ENCODE measurements around the gene CPZ. TPM values are rescaled to one million over a fixed set of nuclear protein-coding genes. Genes with fewer than 3 reads are reported as not detected.

CPZ gene
- total RNA-seq, 4 donors from 2014 or later: 0.42 to 2.7 (median 2.2) TPM

DNA sequence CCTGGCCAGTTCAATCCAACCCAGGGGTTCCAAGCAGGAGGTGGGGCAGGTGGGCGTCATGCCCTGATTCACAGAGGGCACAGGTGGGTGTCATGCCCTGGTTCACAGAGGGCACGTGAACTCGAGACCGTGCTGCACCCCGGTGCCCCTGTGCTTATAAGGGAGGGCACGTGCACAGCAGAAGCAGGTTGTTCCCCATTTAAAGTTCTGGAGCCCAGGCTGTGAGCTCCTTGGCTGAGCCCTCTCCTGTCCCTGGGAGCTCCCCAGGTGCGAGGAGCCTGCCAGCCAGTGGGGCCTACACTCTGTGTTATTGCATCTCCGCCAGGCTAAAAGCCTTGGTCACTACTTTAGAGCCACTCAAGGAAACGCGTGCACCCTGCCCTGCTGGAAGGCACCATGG lies 3.2 kb upstream of the CPZ start:
- WGBS: 78% methylated on average over 7 of the region's 10 CpGs
- Histone ChIP-seq H3K27ac (replicated peaks in 1 of 4) (no peak overlapping the region), H3K4me3 (no peak overlapping the region), H3K27me3 (peaks cover 0 to 97% (median 16%) of the 10 kb centered on the region in 4 donors), H3K36me3 (no peaks in the 10 kb centered on the region), H3K9me3 (no peaks in the 10 kb centered on the region), H3K4me1 (peaks cover 5 to 22% (median 20%) of the 10 kb centered on the region in 4 donors)
- intact Hi-C loops (cut with DNase I): no loop called here
- TF ChIP-seq POLR2AphosphoS5 (IDR thresholded peaks at IDR 0.05): no peak
- TF ChIP-seq EP300 (IDR thresholded peaks at IDR 0.05): no peak
- TF ChIP-seq POLR2A (IDR thresholded peaks at IDR 0.05; ENCODE audit: low read depth): no peak
- TF ChIP-seq, protein P1, sequence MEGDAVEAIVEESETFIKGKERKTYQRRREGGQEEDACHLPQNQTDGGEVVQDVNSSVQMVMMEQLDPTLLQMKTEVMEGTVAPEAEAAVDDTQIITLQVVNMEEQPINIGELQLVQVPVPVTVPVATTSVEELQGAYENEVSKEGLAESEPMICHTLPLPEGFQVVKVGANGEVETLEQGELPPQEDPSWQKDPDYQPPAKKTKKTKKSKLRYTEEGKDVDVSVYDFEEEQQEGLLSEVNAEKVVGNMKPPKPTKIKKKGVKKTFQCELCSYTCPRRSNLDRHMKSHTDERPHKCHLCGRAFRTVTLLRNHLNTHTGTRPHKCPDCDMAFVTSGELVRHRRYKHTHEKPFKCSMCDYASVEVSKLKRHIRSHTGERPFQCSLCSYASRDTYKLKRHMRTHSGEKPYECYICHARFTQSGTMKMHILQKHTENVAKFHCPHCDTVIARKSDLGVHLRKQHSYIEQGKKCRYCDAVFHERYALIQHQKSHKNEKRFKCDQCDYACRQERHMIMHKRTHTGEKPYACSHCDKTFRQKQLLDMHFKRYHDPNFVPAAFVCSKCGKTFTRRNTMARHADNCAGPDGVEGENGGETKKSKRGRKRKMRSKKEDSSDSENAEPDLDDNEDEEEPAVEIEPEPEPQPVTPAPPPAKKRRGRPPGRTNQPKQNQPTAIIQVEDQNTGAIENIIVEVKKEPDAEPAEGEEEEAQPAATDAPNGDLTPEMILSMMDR (IDR thresholded peaks at IDR 0.05): no peak
- DNase-seq (ENCODE audit: extremely low spot score): no peak

DNA sequence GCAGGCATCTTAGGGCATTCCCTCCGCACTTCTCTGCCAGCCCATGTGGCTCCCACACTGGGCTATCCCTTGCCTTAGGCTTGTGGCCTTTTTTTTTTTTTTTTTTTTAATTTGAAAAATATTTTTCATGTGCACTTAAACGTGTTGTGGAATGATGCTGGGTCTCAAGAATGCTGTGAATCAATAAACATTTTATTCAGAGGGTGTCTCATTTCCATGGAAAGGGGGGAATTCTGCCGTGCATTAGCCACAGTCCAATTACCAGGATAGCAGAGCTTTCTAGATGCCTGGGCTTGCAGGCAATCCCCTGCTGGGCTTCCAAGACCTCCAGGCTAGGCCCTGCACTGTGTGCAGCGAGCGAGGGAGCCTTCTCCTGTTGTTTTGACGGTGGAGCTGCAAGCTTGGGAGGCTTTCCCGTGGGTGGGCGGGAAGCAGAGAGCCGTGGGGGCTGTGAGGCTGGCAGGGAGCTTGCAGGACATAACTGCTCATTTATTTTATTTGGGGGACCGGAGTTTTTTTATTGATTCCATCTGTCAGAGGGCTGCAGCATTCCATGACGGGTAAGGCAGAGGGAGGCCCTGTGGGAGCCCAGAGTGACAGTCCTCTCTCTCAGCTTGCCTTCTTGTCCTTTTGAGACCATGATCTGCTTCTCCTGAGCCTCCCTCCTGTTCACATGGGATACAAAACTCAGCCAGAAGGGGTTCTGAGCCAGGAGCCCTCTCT lies 2.6 kb upstream of the CPZ start:
- DNase-seq (ENCODE audit: extremely low spot score): no peak
- intact Hi-C loops (cut with DNase I): loop anchor here (5.0 to 10.0 kb wide), 3 partner anchors 55 to 348 kb away; no protein-coding TSS in a partner anchor
- no peak overlapping the region for H3K27ac ChIP-seq (replicated peaks in 1 of 4)
- peaks cover 5 to 22% (median 21%) of the 10 kb centered on the region in 4 donors for H3K4me1 ChIP-seq
- peaks cover 0 to 92% (median 16%) of the 10 kb centered on the region in 4 donors for H3K27me3 ChIP-seq
- TF ChIP-seq, protein P1 (IDR thresholded peaks at IDR 0.05): no peak
- TF ChIP-seq POLR2AphosphoS5 (IDR thresholded peaks at IDR 0.05) (no peak), EP300 (IDR thresholded peaks at IDR 0.05) (no peak), POLR2A (IDR thresholded peaks at IDR 0.05; ENCODE audit: low read depth) (no peak)
- H3K4me3 ChIP-seq: no peak overlapping the region
- H3K9me3 ChIP-seq: no peaks in the 10 kb centered on the region
- 40% methylated on average over 9 of the region's 11 CpGs for WGBS
- no peaks in the 10 kb centered on the region for H3K36me3 ChIP-seq

DNA sequence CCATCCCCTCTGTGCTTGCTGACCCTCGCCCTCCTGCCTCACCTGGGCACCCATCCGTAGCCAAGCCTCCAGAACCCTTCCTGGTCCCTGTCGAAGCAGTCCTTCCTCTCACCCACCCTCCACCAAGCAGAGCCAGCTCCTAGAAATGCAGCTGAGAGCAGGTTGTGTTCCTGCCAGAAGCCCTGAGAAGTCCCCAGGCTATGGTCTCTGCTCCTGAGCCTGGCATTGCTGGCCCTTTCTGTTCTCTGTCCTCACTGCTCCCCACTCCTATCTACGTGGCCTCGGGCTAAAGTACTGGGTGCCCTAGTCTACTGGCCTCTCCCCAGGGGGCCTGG lies 2.1 kb upstream of the CPZ start:
- TF ChIP-seq EP300 (IDR thresholded peaks at IDR 0.05): no peak
- no peak for TF ChIP-seq POLR2A (IDR thresholded peaks at IDR 0.05; ENCODE audit: low read depth)
- no peak for TF ChIP-seq POLR2AphosphoS5 (IDR thresholded peaks at IDR 0.05)
- TF ChIP-seq, protein P1 (IDR thresholded peaks at IDR 0.05): no peak
- Histone ChIP-seq H3K27ac (replicated peaks in 1 of 4) (no peak overlapping the region), H3K4me3 (no peak overlapping the region), H3K27me3 (peaks cover 0 to 90% (median 16%) of the 10 kb centered on the region in 4 donors), H3K36me3 (no peaks in the 10 kb centered on the region), H3K4me1 (peaks cover 5 to 22% (median 21%) of the 10 kb centered on the region in 4 donors), H3K9me3 (no peaks in the 10 kb centered on the region)
- intact Hi-C loops (cut with DNase I): loop anchor here (5.0 to 10.0 kb wide), 3 partner anchors 56 to 348 kb away; no protein-coding TSS in a partner anchor
- DNase-seq (ENCODE audit: extremely low spot score): no peak
- WGBS: 80% methylated on average over 5 of the region's 5 CpGs

DNA sequence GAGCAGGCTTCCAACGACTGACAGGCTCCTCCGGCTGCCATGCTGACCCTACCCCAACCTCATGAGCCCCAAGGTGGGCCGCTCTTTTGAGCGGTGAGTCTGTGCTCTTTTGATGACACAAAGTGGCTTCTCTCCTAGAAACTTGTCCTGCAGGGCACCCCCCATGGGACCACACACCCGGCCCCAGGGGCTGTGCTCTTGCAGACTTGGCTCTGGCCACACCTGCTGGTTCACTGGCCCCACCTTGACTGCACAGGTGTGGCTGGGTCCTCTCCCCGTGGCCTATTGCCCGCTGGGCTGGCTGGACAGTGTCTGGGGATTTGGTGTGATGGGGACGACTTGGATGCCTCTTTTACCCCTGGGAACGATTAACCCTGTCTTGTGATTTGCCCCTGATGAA lies 1.5 kb upstream of the CPZ start:
- no peak for DNase-seq (ENCODE audit: extremely low spot score)
- Histone ChIP-seq H3K36me3 (no peaks in the 10 kb centered on the region), H3K9me3 (no peaks in the 10 kb centered on the region), H3K27ac (replicated peaks in 1 of 4) (no peak overlapping the region), H3K4me1 (peaks cover 5 to 22% (median 21%) of the 10 kb centered on the region in 4 donors), H3K27me3 (peaks cover 0 to 84% (median 16%) of the 10 kb centered on the region in 4 donors), H3K4me3 (no peak overlapping the region)
- TF ChIP-seq EP300 (IDR thresholded peaks at IDR 0.05) (no peak), POLR2A (IDR thresholded peaks at IDR 0.05; ENCODE audit: low read depth) (no peak), POLR2AphosphoS5 (IDR thresholded peaks at IDR 0.05) (no peak)
- TF ChIP-seq, protein P1 (IDR thresholded peaks at IDR 0.05): no peak
- intact Hi-C loops (cut with DNase I): loop anchor here (5.0 to 10.0 kb wide), 3 partner anchors 56 to 349 kb away; no protein-coding TSS in a partner anchor
- WGBS: 73% methylated on average over 8 of the region's 9 CpGs
